Smooth muscle cell of bladder (primary cell): ENCODE measurements around the gene VWA3A. TPM values are rescaled to one million over a fixed set of nuclear protein-coding genes. Genes with fewer than 3 reads are reported as not detected.

Source experiments
- total RNA-seq: library from RNA; depleted of rRNA; stranded (reverse); fragments of >200 nt; gene quantifications from 2 replicates; pipeline ENCODE4 v1.2.3, GENCODE V29; 2014

The VWA3A gene, protein sequence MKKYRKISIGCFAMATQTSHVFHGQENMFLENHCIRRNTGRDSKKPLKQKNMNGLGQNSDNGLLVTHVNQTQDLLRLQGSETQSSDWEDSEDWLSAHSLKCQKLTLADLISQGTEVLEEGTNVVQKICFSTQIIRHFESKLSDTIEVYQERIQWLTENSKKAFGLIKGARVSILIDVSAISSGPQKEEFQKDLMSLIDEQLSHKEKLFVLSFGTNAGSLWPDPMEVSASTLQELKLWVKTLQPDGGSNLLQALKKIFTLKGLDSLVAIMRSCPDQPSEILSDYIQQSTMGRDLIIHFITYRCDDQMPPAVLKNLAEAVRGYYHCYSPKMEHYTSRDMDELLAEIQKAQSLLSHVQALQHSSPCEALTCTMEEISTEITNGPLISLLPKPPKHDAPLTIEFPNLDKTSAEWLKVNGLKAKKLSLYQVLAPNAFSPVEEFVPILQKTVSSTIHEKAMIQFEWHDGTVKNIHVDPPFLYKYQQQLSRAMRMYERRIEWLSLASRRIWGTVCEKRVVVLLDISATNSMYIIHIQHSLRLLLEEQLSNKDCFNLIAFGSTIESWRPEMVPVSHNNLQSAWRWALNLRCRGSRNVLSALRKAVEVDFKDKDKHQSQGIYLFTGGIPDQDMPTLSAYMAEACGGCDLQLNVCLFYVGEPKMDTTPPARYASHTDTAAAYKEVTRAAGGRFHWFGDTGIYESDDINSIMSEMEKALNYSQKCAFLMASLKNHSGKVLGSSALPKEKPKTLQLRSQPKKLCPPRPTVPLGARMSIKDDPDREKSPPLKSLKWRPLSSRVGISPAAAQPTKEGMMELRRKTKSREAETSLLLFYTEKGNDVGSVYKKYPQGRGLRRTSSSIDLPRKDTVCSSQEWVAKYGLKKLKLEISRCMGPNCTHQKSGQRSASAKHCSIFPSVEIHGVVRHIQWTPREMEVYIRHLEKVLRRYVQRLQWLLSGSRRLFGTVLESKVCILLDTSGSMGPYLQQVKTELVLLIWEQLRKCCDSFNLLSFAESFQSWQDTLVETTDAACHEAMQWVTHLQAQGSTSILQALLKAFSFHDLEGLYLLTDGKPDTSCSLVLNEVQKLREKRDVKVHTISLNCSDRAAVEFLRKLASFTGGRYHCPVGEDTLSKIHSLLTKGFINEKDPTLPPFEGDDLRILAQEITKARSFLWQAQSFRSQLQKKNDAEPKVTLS
- total RNA-seq: under 0.01 TPM in 1 of 2 replicates, not detected in the other

DNA sequence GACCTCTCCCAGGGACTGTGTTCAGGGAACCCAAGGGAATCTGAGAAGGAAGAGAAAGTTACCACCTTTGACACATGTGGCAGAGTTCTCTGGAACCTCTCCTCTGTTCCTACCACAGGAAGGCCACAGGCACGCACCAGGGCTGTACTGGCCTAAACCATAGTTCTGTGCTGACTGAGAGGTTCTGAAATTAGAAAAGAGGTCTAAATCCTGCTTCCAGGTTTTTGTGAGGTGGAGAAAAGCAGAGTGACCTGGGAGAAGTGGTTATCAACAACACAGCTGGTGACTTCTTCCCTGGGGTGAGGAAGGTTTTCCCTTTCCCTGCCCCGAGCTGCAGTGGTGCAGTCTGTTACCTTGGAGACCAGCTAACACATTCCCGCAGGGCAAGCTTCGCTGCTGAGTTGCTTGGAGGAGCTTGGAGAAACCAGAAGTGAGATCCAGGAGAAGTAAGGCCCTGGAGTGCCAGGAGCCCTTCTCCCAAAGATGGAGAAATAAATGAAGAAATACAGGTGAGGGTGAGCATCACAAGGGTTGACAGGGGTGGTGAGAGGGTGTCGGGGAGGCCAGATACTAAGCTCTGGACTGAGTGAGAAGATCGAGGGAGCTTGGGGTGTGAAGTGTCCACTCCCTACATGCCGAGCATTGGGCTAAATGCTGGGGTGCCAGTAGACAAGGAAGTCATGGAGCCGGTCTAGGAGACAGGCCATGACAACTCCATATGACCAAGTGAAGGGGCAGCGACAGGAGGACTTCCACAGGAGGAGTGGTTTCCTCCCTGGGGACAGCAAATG lies at the start of gene VWA3A:
VWA3A (plus strand) TSS at position 399 of the 791 bp plus-strand sequence; CDS start at position 496, 97 bp downstream.

DNA sequence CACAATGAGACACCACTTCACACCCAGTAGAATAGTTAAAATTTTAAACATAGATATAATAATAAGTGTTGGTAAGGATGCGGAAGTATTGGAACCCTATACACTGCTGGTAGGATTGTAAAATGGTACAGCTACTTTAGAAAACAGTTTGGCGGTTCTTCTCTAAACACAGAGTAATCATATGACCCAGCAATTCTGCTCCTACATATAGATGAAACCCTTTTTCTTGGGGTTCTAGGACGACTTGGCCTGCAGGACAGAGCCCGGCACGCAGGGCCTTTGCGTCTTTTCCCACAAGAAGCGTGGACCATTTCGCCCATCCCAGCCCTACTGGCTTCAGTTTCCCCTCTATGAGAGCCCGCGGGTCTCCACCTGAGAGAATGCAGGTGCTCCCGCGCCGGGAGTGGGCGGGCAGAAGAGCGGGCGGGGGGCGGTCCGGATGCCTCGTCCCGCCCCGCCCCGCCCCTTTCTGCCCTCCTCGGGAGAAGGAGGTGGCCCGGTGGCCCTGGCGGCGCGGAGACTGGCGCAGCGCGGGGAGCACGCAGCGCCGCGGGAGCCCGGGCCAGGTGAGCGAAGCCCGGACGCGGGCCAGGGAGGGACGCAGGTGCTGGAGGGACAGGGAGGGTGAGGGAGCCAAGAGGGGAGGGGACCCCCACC lies 69.8 kb downstream of the VWA3A start, which contains the start of gene SDR42E2:
SDR42E2 (plus strand) TSS at position 508 of the 657 bp plus-strand sequence. CDS start 3,077 bp downstream, outside the sequence.

DNA sequence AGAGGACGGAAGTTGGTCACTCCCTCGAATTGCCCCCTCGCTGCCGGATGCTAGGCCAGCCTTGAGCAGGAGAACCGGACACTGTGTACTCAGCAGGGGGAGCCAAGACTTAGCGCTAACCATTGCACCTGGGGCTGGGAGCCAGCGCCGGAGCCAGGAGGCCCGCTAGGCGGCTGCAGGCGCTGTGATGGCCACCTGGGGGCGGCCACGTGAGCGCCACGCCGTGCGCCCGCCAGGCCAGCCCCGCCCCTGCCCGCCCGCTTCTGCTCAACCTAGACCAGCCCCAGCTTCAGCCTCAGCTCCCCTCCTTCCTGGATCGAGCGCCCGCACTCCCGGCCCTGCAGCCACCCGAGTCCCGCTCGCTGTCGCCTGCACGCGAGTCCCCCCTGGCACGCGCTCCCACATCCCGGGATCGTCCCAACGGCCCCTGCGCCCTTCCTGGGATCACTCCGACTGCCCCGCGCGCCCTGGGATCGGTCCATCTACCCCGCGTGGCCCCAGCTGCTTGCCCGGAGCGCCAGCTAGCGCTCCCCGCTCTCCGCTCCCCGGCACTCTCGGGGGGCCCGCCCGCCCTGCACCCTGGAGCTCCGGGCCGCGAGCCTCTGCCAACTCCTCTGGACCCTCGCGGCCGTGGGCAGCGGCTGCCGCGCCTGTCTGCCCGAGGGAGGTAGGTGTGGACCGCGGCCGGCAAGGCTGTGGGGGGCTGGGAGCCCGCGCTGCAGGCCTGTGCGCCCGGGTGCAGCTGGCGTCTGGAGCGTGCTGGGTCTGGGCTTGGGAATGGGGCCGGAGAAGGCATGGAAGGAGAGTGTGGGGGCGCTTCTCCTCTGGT lies 113.9 kb downstream of the VWA3A start, which contains the start of gene EEF2K:
EEF2K (plus strand) TSS at position 266 of the 829 bp plus-strand sequence. CDS start 19,452 bp downstream, outside the sequence.

Other genes with a start within 250 kb of the VWA3A start
- 14.6 and 26.3 TPM in 2 replicates for gene NPIPB4, start 234.8 kb upstream of the VWA3A start, total RNA-seq
- gene UQCRC2, start 139.2 kb upstream of the VWA3A start, total RNA-seq: 191 and 214 TPM in 2 replicates
- gene PDZD9, start 91.4 kb upstream of the VWA3A start, total RNA-seq: not detected in 2 replicates
- gene MOSMO, start 84.4 kb upstream of the VWA3A start, total RNA-seq: 10.7 and 11.0 TPM in 2 replicates
- gene SDR42E2, start 70.0 kb downstream of the VWA3A start, total RNA-seq: under 0.01 TPM in 1 of 2 replicates, not detected in the other
- gene EEF2K, start 113.7 kb downstream of the VWA3A start, total RNA-seq: 14.2 and 16.9 TPM in 2 replicates
- gene POLR3E, start 204.9 kb downstream of the VWA3A start, total RNA-seq: 33.7 and 50.9 TPM in 2 replicates